Liver (tissue), 9 donors: ENCODE data around the gene OLFML2B. TPM values are rescaled to one million over a fixed set of nuclear protein-coding genes. Genes with fewer than 3 reads are reported as not detected.

ENCODE experiments used
- DNase-seq: peaks from one replicate; pipeline ENCODE4 v3.0.0-alpha.2; 2017; ENCODE audit warnings: low spot score
- H3K27ac ChIP-seq, 2 donors: one replicate each; pipeline ENCODE4 v1.7.0; 2013; ENCODE audit warnings: inconsistent platforms in 2 of 2, low read length in 2 of 2, control low read depth in 1 of 2, low read depth in 1 of 2, mild to moderate bottlenecking in 1 of 2
- H3K27me3 ChIP-seq, 4 donors: one replicate each; pipeline versions ENCODE4 v1.6.1 to v1.7.0; 2013; ENCODE audit warnings: low read length in 3 of 4, inconsistent platforms in 1 of 4, mild to moderate bottlenecking in 1 of 4, moderate library complexity in 1 of 4; ENCODE audit not compliant: control insufficient read depth in 4 of 4, insufficient read depth in 4 of 4
- H3K36me3 ChIP-seq, 4 donors: one replicate each; pipeline versions ENCODE4 v1.6.1 to v1.7.0; 2013; ENCODE audit warnings: low read length in 3 of 4, mild to moderate bottlenecking in 3 of 4, low read depth in 1 of 4, moderate library complexity in 1 of 4; ENCODE audit not compliant: control insufficient read depth in 4 of 4, insufficient read depth in 3 of 4
- H3K4me1 ChIP-seq, 4 donors: one replicate each; pipeline versions ENCODE4 v1.6.1 to v1.7.0; 2013; ENCODE audit warnings: low read length in 3 of 4, mild to moderate bottlenecking in 3 of 4, moderate library complexity in 1 of 4; ENCODE audit not compliant: control insufficient read depth in 4 of 4, insufficient read depth in 4 of 4
- H3K4me3 ChIP-seq, 3 donors: one replicate each; pipeline versions ENCODE4 v1.6.1 to v1.7.0; 2013; ENCODE audit warnings: low read length in 3 of 3, control low read depth in 1 of 3, low read depth in 1 of 3, mild to moderate bottlenecking in 1 of 3
- H3K9ac ChIP-seq, 2 donors: one replicate each; pipeline ENCODE4 v1.7.0; 2013; ENCODE audit warnings: low read length in 2 of 2, mild to moderate bottlenecking in 2 of 2, moderate library complexity in 2 of 2, control low read depth in 1 of 2, low read depth in 1 of 2
- H3K9me3 ChIP-seq, 4 donors: one replicate each; pipeline versions ENCODE4 v1.6.1 to v1.7.0; 2013; ENCODE audit warnings: low read length in 3 of 4; ENCODE audit not compliant: control insufficient read depth in 4 of 4
- EGR1 ChIP-seq, 2 donors: IDR thresholded peaks; 2 replicates each; pipeline ENCODE4 v1.6.1; 2016 to 2018; ENCODE audit warnings: antibody characterized with exemption in 2 of 2, low read depth in 2 of 2
- FOXA1 ChIP-seq: IDR thresholded peaks from 2 replicates; pipeline ENCODE4 v1.6.1; 2016; ENCODE audit warnings: antibody characterized with exemption
- FOXA2 ChIP-seq: IDR thresholded peaks from 2 replicates; pipeline ENCODE4 v1.6.1; 2016; ENCODE audit warnings: antibody characterized with exemption
- GABPA ChIP-seq, 2 donors: IDR thresholded peaks in 1 of 2; conservative IDR thresholded peaks in 1 of 2; 2 replicates each; pipeline ENCODE4 v1.6.1; 2016; ENCODE audit warnings: antibody characterized with exemption in 2 of 2, mild to moderate bottlenecking in 1 of 2, moderate library complexity in 1 of 2
- HNF4A ChIP-seq, 2 donors: conservative IDR thresholded peaks; 2 replicates each; pipeline ENCODE4 v1.6.1; 2016; ENCODE audit warnings: antibody characterized with exemption in 2 of 2, mild to moderate bottlenecking in 2 of 2
- HNF4G ChIP-seq: IDR thresholded peaks from 2 replicates; pipeline ENCODE4 v1.6.1; 2016; ENCODE audit warnings: antibody characterized with exemption
- NR2F2 ChIP-seq: IDR thresholded peaks from 2 replicates; pipeline ENCODE4 v1.6.1; 2016; ENCODE audit warnings: antibody characterized with exemption
- RAD21 ChIP-seq, 2 donors: IDR thresholded peaks; 2 replicates each; pipeline ENCODE4 v1.6.1; 2016; ENCODE audit warnings: antibody characterized with exemption in 2 of 2, mild to moderate bottlenecking in 2 of 2
- YY1 ChIP-seq: IDR thresholded peaks from 2 replicates; pipeline ENCODE4 v1.6.1; 2016; ENCODE audit warnings: antibody characterized with exemption, mild to moderate bottlenecking
- WGBS: extraction: QIAGEN DNeasy Blood & Tissue Kit; methylation state at CpG from one replicate; pipeline ENCODE4 v1.1.7; 2013; 5-methylcytosine and 5-hydroxymethylcytosine counted together
- polyA plus RNA-seq, 2 donors: library from polyadenylated mRNA; stranded (reverse) in 1 of 2; unstranded in 1 of 2; fragments of 200-250 nt in 1 of 2; fragments of >200 nt in 1 of 2; fragmentation: Nextera tagmentation in 1 of 2; extraction: Ambion mirVana in 1 of 2; gene quantifications; one replicate each; pipeline versions ENCODE4 v1.2.1 to v1.2.3, GENCODE V29; 2013 to 2015
- total RNA-seq, 2 donors: library from RNA; depleted of rRNA; stranded (reverse); fragments of >200 nt; gene quantifications; one replicate each; pipeline ENCODE4 v1.2.3, GENCODE V29; 2014
- TF ChIP-seq, protein P1 (sequence below): IDR thresholded peaks from 2 replicates; pipeline ENCODE4 v1.6.1; 2016; ENCODE audit warnings: antibody characterized with exemption, mild to moderate bottlenecking
- TF ChIP-seq, protein P2 (sequence below): fragments of 150-350 bp; IDR thresholded peaks from 2 replicates; pipeline ENCODE4 v1.5.1; 2017; ENCODE audit warnings: improper control_type of control experiment, low read depth, low read length; ENCODE audit not compliant: missing input control
- TF ChIP-seq, protein P3 (sequence below): IDR thresholded peaks from 2 replicates; pipeline ENCODE4 v1.6.1; 2016; ENCODE audit warnings: antibody characterized with exemption
- TF ChIP-seq, protein P4 (sequence below): IDR thresholded peaks from 2 replicates; pipeline ENCODE4 v1.6.1; 2016; ENCODE audit warnings: antibody characterized with exemption
- donor health status: healthy.
- donor health status: healthy.
- donor health status: healthy.
- donor health status: healthy.
- donor health status: healthy.

The OLFML2B gene
- total and polyA plus RNA-seq, 4 donors, result 0.54 to 0.84 (median 0.74) TPM

DNA sequence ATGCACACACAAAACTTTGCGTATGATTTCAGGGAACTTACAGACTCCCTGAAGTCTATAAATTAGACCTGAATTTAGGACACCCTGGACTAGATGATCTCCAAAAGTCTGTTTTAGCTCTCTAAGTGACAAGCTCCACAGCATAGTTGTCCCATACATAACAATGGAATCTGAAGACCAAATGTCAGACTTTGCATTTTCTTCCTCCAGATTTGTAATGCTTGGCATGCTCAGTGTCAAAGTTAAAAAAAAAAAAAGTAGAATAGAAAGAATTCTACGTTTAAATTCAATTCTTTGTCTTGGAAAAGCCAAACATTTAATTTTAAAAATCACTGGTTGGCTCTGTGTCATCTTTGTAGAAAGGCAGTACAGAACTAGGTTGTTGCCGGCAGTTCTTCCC is 66.7 kb downstream of the OLFML2B start (continued):
- TF ChIP-seq, protein P1, sequence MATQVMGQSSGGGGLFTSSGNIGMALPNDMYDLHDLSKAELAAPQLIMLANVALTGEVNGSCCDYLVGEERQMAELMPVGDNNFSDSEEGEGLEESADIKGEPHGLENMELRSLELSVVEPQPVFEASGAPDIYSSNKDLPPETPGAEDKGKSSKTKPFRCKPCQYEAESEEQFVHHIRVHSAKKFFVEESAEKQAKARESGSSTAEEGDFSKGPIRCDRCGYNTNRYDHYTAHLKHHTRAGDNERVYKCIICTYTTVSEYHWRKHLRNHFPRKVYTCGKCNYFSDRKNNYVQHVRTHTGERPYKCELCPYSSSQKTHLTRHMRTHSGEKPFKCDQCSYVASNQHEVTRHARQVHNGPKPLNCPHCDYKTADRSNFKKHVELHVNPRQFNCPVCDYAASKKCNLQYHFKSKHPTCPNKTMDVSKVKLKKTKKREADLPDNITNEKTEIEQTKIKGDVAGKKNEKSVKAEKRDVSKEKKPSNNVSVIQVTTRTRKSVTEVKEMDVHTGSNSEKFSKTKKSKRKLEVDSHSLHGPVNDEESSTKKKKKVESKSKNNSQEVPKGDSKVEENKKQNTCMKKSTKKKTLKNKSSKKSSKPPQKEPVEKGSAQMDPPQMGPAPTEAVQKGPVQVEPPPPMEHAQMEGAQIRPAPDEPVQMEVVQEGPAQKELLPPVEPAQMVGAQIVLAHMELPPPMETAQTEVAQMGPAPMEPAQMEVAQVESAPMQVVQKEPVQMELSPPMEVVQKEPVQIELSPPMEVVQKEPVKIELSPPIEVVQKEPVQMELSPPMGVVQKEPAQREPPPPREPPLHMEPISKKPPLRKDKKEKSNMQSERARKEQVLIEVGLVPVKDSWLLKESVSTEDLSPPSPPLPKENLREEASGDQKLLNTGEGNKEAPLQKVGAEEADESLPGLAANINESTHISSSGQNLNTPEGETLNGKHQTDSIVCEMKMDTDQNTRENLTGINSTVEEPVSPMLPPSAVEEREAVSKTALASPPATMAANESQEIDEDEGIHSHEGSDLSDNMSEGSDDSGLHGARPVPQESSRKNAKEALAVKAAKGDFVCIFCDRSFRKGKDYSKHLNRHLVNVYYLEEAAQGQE, result no peak
- no peak for TF ChIP-seq FOXA2
- TF ChIP-seq FOXA1, result no peak

DNA sequence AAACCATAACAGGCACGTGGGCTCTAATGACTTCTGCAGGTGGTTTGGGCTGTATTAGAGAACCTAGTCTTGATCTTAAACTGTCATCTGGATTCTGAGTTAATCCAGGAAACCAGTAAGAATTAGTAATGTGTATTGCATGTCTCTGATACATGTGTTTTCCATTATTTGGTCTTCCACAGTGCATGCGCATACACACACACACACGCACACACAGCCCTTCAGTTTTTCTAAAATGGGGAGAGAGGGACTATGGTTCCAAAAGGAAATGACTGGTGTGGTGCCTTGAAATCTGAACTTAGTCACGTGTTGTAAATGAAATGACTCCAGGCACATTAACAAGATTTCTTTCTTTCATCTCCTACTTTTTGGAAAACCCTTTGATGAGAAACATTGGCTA is 67.6 kb downstream of the OLFML2B start:
- no peak for DNase-seq
- Histone ChIP-seq H3K36me3 (peaks cover 2 to 21% (median 16%) of the 10 kb centered on the region in 4 donors), H3K27ac (no peak overlapping the region)

DNA sequence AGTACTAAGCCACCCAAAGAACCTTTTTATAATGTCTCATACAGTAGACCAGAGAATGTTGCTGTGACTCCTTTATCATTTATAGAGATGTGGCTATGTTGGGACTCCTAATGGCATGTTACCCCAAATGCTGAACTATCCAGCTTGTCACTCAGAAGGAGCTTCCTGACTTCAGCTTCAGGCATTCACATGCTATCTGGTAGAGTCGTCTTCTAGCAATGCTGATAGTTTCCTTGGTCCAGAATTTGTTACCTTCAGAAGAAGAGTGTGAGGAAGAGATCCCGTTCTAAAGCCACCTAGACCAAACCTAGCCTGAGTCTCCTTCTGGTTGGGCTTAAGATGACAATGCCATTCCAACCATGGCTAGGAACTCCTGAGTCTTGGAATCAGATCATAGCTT is 68.1 kb downstream of the OLFML2B start:
- no peak overlapping the region for H3K9ac ChIP-seq
- no peaks in the 10 kb centered on the region for H3K4me1 ChIP-seq
- TF ChIP-seq FOXA2, result no peak
- no peak for TF ChIP-seq FOXA1
- TF ChIP-seq HNF4A (conservative IDR thresholded peaks at IDR 0.05), result no peak
- no peak for TF ChIP-seq GABPA (IDR thresholded peaks at IDR 0.05 in 1 of 2, conservative IDR thresholded peaks at IDR 0.05 in 1 of 2)
- no peak for TF ChIP-seq HNF4G
- no peak for TF ChIP-seq RAD21 (IDR thresholded peaks at IDR 0.05)
- no peak for TF ChIP-seq YY1
- TF ChIP-seq NR2F2, result no peak
- TF ChIP-seq, protein P2, sequence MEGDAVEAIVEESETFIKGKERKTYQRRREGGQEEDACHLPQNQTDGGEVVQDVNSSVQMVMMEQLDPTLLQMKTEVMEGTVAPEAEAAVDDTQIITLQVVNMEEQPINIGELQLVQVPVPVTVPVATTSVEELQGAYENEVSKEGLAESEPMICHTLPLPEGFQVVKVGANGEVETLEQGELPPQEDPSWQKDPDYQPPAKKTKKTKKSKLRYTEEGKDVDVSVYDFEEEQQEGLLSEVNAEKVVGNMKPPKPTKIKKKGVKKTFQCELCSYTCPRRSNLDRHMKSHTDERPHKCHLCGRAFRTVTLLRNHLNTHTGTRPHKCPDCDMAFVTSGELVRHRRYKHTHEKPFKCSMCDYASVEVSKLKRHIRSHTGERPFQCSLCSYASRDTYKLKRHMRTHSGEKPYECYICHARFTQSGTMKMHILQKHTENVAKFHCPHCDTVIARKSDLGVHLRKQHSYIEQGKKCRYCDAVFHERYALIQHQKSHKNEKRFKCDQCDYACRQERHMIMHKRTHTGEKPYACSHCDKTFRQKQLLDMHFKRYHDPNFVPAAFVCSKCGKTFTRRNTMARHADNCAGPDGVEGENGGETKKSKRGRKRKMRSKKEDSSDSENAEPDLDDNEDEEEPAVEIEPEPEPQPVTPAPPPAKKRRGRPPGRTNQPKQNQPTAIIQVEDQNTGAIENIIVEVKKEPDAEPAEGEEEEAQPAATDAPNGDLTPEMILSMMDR, result no peak
- no peak overlapping the region for H3K4me3 ChIP-seq
- WGBS, result 97% methylated on average over 2 of the region's 2 CpGs
- no peaks in the 10 kb centered on the region for H3K9me3 ChIP-seq
- no peak for DNase-seq
- peaks cover 2 to 20% (median 11%) of the 10 kb centered on the region in 4 donors for H3K36me3 ChIP-seq
- no peaks in the 10 kb centered on the region for H3K27me3 ChIP-seq
- no peak overlapping the region for H3K27ac ChIP-seq

More for the DNA sequence above, 67.6 kb downstream of the OLFML2B start:
- TF ChIP-seq, protein P3, sequence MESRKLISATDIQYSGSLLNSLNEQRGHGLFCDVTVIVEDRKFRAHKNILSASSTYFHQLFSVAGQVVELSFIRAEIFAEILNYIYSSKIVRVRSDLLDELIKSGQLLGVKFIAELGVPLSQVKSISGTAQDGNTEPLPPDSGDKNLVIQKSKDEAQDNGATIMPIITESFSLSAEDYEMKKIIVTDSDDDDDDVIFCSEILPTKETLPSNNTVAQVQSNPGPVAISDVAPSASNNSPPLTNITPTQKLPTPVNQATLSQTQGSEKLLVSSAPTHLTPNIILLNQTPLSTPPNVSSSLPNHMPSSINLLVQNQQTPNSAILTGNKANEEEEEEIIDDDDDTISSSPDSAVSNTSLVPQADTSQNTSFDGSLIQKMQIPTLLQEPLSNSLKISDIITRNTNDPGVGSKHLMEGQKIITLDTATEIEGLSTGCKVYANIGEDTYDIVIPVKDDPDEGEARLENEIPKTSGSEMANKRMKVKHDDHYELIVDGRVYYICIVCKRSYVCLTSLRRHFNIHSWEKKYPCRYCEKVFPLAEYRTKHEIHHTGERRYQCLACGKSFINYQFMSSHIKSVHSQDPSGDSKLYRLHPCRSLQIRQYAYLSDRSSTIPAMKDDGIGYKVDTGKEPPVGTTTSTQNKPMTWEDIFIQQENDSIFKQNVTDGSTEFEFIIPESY, result no peak
- TF ChIP-seq EGR1 (IDR thresholded peaks at IDR 0.05; ENCODE audit: low read depth in 2 of 2), result no peak
- TF ChIP-seq, protein P2, result no peak
- TF ChIP-seq, protein P4, sequence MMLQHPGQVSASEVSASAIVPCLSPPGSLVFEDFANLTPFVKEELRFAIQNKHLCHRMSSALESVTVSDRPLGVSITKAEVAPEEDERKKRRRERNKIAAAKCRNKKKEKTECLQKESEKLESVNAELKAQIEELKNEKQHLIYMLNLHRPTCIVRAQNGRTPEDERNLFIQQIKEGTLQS, result no peak
- Histone ChIP-seq H3K9ac (no peak overlapping the region), H3K4me3 (no peak overlapping the region), H3K27me3 (no peaks in the 10 kb centered on the region), H3K4me1 (no peaks in the 10 kb centered on the region), H3K9me3 (no peaks in the 10 kb centered on the region)
- 97% methylated on average over 4 of the region's 4 CpGs for WGBS
